GM21515 (cell line): ENCODE results near the gene IPPK.

Source experiments
- ATAC-seq: cut with Tn5 transposase; IDR thresholded peaks from one replicate; pipeline ENCODE4 v1.9.1; 2021; ENCODE audit not compliant: unreplicated experiment

Gene IPPK

DNA sequence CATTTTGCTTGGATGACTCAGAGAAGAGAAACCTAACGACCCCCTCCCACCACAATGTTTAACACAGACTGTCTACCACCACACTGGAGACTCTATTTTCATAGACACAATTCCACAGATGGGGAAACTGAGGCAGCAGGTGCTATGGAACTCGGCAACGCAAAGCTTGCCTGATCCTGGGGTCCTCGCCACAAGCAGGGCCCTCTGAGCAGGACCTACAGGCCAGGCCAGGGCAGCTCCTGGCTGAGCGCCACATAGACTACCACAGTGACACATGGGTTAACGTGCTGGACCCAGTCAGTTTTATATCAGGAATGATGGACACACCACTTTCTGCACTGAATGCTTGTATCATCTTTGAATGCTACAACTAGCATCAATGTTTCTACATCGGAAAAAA is 11.8 kb downstream of the IPPK start:
- no peak for ATAC-seq

GRCh38 chr9:92657296-92658094 is 12.4 kb downstream of the IPPK start:
- no peak for ATAC-seq

GRCh38 chr9:92656537-92656925 is 13.4 kb downstream of the IPPK start:
- ATAC-seq: no peak

DNA sequence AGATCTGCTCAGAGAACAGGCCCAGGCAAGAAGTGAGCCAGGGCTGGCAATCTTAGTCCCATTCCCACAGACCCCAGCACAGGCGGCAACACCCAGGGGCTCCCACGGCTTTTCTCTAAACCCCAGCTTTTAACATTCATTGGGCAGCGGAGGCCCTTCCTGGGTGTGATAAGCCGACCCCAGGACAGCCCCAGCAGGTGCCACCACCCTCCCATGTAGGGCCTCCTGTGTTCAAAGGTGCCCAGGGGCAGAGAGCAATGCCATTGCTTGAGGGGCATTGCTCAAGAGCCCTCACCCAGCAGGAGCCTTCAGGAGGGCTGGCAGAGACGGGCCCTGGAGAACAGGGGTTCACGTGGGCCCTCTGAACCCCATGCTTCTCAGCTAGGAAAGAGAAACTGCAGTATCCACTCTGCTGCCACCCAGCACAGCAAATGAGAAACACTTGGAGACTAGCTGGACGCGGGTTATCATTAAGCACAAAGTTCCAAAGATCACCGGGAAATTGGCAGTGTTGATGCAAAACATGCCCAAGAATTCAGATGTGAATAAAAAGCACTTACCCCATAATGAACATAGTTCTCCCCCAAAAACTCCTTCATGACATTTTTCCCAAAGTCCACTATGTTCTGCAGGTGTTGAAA is 13.9 kb downstream of the IPPK start:
- ATAC-seq: no peak

DNA sequence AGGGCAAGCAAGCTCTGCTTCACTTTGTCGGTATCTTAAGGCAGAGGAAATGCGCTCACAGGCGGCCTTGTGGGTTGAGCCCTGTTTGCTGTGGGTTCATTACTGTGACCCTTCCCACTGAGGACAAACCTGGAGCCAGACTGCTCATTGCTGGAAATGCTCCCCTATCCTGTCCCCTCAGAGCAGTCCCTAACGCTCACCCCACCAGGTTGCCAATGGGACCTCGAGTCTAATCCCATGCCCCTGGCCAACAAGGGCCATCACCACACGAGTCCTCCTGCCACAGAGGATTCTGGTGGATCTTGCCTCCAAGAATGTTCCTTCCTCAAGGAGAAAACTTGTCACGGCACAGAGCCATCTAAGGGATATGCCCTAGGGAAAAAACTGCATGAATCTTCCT is 14.6 kb downstream of the IPPK start:
- ATAC-seq: no peak

GRCh38 chr9:92654481-92655301 is 15.2 kb downstream of the IPPK start:
- ATAC-seq: no peak

DNA sequence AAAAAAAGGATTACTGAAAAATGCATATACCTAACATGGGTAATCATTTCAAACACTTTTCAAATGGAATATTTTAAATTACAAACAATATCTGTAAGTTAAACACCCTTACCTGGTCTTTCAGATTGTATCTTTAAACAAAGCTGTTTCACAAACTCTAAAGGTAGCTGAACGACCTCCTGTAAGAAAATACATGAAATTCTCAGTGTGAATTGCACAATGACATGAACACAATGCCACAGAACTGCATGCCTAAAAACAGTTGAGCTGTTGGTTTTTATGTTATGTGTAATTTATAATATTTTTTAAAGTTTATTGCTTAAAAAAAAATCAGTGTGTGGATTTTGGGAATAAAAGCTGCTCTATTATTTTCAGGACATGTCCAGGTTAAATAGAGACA is 17.5 kb downstream of the IPPK start:
- no peak for ATAC-seq

DNA sequence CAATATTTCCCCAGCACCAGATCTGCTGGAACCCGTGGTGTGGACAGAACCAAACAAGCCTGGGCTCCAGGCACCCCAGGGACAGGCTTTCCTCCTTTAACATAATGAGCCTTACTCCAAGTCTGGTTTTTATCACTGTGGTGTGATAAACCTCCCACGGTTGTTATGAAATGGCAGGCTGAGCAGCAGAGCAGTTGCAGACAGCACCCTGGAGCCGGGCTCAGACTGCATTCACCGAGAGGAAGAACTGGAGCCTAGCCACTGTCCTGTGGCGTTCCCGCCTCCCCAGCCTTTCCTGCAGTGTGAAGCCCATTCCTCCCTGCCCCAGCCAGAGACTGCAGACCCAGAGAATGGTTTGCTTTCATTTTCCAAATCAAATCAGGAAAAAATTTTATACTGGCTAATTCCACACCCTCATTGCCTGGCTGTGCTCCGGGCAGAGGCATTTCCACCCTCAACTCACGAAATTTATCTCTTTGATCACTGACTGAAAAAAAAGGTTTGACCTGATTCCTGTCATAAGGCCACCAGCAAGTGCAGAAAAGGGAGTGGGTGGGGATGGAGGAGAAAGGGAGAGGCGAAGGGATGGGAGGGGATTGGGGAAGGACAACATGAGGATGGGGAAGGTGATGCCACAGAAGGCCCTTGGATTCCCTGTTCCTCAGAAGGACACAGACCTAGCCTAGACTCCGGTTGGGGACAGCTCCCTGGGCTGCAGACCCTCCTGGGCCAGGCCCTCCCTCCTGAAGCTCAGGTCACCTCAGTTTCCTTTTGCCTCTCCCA is 18.9 kb downstream of the IPPK start:
- no peak for ATAC-seq

DNA sequence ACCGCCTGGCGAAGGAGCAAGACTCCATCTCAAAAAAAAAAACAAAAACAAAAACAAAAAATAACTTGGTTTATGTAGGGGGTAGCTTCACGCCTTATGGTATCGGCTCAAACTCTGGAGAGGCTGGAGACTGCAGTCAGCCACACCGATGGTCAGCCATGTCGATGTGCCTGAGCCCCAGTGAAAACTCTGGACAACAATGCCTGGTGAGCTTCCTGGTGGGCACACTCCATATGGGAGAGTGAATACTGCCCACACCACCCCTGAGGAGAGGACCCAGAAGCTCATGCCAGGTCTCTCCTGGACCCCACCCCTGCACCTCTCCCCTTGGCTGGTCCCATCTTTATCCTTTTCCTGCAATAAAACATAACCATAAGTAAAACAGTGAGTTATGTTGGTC is 19.6 kb downstream of the IPPK start:
- no peak for ATAC-seq

- ATAC-seq: no peak
These were observed 20.9 kb downstream of the IPPK start for GRCh38 chr9:92649007-92649406.

DNA sequence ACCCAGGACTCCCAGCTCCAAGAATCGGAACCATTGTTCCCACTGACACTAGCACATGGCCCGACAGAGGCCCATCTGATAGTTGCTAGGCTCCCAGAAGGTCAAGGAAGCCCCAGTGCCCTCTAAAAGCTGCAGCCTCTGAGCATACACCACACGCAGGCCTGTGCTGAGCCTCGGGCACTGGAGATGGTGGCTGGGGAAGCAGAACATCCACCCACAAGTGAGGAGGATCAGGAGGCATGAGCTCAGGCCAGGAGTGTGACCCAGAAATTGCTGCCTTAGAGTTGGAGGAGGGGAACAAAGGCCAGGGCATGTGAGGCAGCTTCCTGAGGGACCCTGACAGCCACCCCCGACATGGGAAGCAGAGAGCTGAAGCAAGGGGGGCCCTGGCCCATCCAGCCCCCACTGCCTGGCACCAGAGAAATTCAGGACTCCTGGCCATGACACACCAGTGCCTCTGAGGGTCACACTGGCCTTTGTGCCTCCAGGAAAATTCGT is 21.4 kb downstream of the IPPK start:
- no peak for ATAC-seq

GRCh38 chr9:92647671-92648473 is 22.1 kb downstream of the IPPK start:
- ATAC-seq: no peak

- ATAC-seq: no peak
These were observed 24.9 kb downstream of the IPPK start for GRCh38 chr9:92645041-92645440.

DNA sequence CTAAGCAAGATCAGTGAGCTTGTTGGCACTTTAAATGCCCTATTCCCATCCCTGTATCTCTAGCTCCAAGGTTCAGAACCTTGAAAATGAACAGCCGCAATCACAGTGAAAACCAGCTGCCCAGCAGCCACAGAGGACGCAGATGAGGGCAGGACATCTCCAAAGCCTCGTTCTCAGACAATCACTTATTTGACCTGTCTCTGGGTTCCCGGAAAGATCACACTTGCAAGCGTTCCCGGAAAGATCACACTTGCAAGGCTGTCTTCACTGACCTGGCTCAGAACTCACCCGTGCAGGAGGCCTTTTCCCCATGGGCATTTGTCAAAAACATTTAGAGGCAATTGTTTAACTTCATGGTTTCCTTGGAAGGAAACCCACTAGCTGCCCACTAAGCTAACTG is 25.7 kb downstream of the IPPK start:
- no peak for ATAC-seq

- no peak for ATAC-seq
These were observed 27.4 kb downstream of the IPPK start for GRCh38 chr9:92642564-92642963.

GRCh38 chr9:92642041-92642451 is 27.9 kb downstream of the IPPK start:
- ATAC-seq: no peak

- no peak for ATAC-seq
These were observed 28.7 kb downstream of the IPPK start for GRCh38 chr9:92641092-92641809.

GRCh38 chr9:92640398-92641091 is 29.4 kb downstream of the IPPK start:
- ATAC-seq: no peak

DNA sequence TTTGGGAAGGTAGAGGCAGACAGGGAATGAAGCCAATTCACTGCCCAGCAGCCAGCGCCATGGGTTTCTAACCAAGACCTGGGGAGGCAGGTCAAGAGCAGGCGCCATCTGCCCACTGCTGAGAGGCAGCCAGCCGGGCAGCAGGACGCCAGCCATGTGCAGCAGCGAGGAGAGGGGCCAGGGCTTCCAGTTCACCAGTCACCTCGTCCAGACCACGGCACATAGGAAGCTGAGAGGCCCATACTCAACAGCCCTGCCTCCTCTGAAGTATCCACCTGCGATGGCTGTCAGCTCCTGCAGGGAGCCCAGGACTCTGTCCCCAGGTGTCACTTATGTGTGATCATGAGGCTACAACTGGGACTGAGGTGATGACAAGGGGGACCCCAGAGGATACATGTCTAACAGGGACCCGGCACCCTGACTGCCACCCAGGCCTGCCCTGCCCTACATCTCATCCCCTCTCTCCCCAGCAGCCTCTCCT is 30.1 kb downstream of the IPPK start:
- ATAC-seq: no peak
